Neuronal stem cell (in vitro differentiated cells): ENCODE measurements around the gene TBX2.

Experiments
- DNase-seq: peaks from one replicate; pipeline ENCODE4 v3.0.0-alpha.2; 2013; ENCODE audit warnings: low spot score
- H2AFZ ChIP-seq: one replicate; pipeline ENCODE4 v1.6.1; 2013; ENCODE audit warnings: mild to moderate bottlenecking, low read length, inconsistent platforms
- H2AK5ac ChIP-seq: 2 replicates; pipeline ENCODE4 v1.6.1; 2013; ENCODE audit warnings: low read depth, mild to moderate bottlenecking, inconsistent platforms, low read length, moderate library complexity, mixed read lengths
- H2BK120ac ChIP-seq: 2 replicates; pipeline ENCODE4 v1.6.1; 2013; ENCODE audit warnings: low read depth, mild to moderate bottlenecking, inconsistent platforms, low read length, moderate library complexity, mixed read lengths
- H2BK12ac ChIP-seq: one replicate; pipeline ENCODE4 v1.6.1; 2013; ENCODE audit warnings: low read length, inconsistent platforms
- H2BK15ac ChIP-seq: 2 replicates; pipeline ENCODE4 v1.6.1; 2013; ENCODE audit warnings: mild to moderate bottlenecking, low read length, inconsistent platforms, mixed read lengths
- H2BK5ac ChIP-seq: one replicate; pipeline ENCODE4 v1.6.1; 2013; ENCODE audit warnings: inconsistent platforms, mild to moderate bottlenecking, low read length, moderate library complexity
- H3K14ac ChIP-seq: one replicate; pipeline ENCODE4 v1.6.1; 2013; ENCODE audit warnings: low read length, inconsistent platforms
- H3K18ac ChIP-seq: 2 replicates; pipeline ENCODE4 v1.6.1; 2013; ENCODE audit warnings: low read length, inconsistent platforms
- H3K23ac ChIP-seq: 2 replicates; pipeline ENCODE4 v1.6.1; 2013; ENCODE audit warnings: low read depth, mild to moderate bottlenecking, mixed read lengths, low read length, inconsistent platforms; ENCODE audit not compliant: poor library complexity
- H3K27ac ChIP-seq: replicated peaks from 3 replicates; pipeline ENCODE4 v1.5.1; 2013; ENCODE audit warnings: low read length, inconsistent platforms
- H3K27me3 ChIP-seq, 3 experiments: 2 replicates each; pipeline ENCODE4 v1.6.1; 2013; ENCODE audit warnings: low read length in 3 of 3, mild to moderate bottlenecking in 2 of 3, inconsistent platforms in 1 of 3, low read depth in 1 of 3, mixed read lengths in 1 of 3, moderate library complexity in 1 of 3; ENCODE audit not compliant: control insufficient read depth in 3 of 3, insufficient read depth in 3 of 3
- H3K36me3 ChIP-seq, 2 donors: replicated peaks in 1 of 2; 2 replicates each; pipeline ENCODE4 v1.6.1; 2013; ENCODE audit warnings: low read length in 2 of 2; ENCODE audit not compliant: control insufficient read depth in 2 of 2, insufficient read depth in 2 of 2
- H3K4ac ChIP-seq: 2 replicates; pipeline ENCODE4 v1.6.1; 2013; ENCODE audit warnings: inconsistent platforms, mild to moderate bottlenecking, low read length, moderate library complexity
- H3K4me1 ChIP-seq, 2 donors: 1 replicate in 1 of 2; 2 replicates in 1 of 2; pipeline ENCODE4 v1.6.1; 2013; ENCODE audit warnings: low read length in 2 of 2, low read depth in 1 of 2; ENCODE audit not compliant: control insufficient read depth in 2 of 2, insufficient read depth in 1 of 2
- H3K4me2 ChIP-seq: one replicate; pipeline ENCODE4 v1.6.1; 2013; ENCODE audit warnings: mild to moderate bottlenecking, low read length, inconsistent platforms; ENCODE audit not compliant: insufficient read depth, poor library complexity, severe bottlenecking
- H3K4me3 ChIP-seq, 2 donors: 2 replicates each; pipeline ENCODE4 v1.5.1; 2013; ENCODE audit warnings: low read length in 2 of 2, mild to moderate bottlenecking in 2 of 2, inconsistent platforms in 1 of 2, moderate library complexity in 1 of 2
- H3K79me1 ChIP-seq: one replicate; pipeline ENCODE4 v1.6.1; 2013; ENCODE audit warnings: low read depth, mild to moderate bottlenecking, inconsistent platforms, low read length, moderate library complexity
- H3K9ac ChIP-seq: one replicate; pipeline ENCODE4 v1.6.1; 2013; ENCODE audit warnings: mild to moderate bottlenecking, low read depth, low read length, inconsistent platforms; ENCODE audit not compliant: poor library complexity
- H3K9me3 ChIP-seq, 2 donors: replicated peaks in 1 of 2; 2 replicates each; pipeline versions ENCODE3 to v1.6.1; 2013; ENCODE audit warnings: low read length in 2 of 2, mild to moderate bottlenecking in 2 of 2, inconsistent platforms in 1 of 2, low read depth in 1 of 2, mixed read lengths in 1 of 2, moderate library complexity in 1 of 2; ENCODE audit not compliant: control insufficient read depth in 2 of 2, insufficient read depth in 1 of 2
- H4K8ac ChIP-seq: one replicate; pipeline ENCODE4 v1.6.1; 2013; ENCODE audit warnings: low read depth, mild to moderate bottlenecking, inconsistent platforms, low read length, moderate library complexity
- H4K91ac ChIP-seq: one replicate; pipeline ENCODE4 v1.6.1; 2013; ENCODE audit warnings: low read length, low read depth, mild to moderate bottlenecking, inconsistent platforms; ENCODE audit not compliant: poor library complexity
- WGBS, 2 donors: extraction: QIAGEN DNeasy Blood & Tissue Kit; methylation state at CpG; one replicate each; pipeline ENCODE4 v1.1.7; 2013; ENCODE audit warnings: missing lambda C conversion rate in 2 of 2, mixed read lengths in 1 of 2; ENCODE audit not compliant: insufficient read length in 2 of 2, insufficient replicate concordance in 1 of 2; ENCODE audit errors: extremely low coverage in 2 of 2; 5-methylcytosine and 5-hydroxymethylcytosine counted together

Gene TBX2

GRCh38 chr17:61366715-61367413 lies 32.8 kb upstream of the TBX2 start:
- Histone ChIP-seq H4K8ac (no peak overlapping the region), H2AFZ (no peak overlapping the region), H2BK120ac (no peak overlapping the region), H3K4me1 (peaks cover 6 to 14% of the 10 kb centered on the region in 2 donors), H2BK12ac (no peak overlapping the region), H3K79me1 (no peaks in the 10 kb centered on the region), H3K27me3 (no peaks in the 10 kb centered on the region), H3K18ac (no peak overlapping the region), H3K4me3 (no peak overlapping the region), H3K4me2 (no peak overlapping the region), H3K4ac (no peak overlapping the region), H3K9me3 (peaks cover 0 to 2% of the 10 kb centered on the region in 2 donors), H2AK5ac (no peak overlapping the region), H2BK5ac (no peak overlapping the region), H3K23ac (no peak overlapping the region), H3K27ac (no peak overlapping the region), H4K91ac (no peak overlapping the region), H3K9ac (no peak overlapping the region), H3K14ac (no peak overlapping the region), H2BK15ac (no peak overlapping the region), H3K36me3 (no peaks in the 10 kb centered on the region)
- no CpG with 5 or more reads among the region's 19 CpGs for WGBS, 2 donors
- DNase-seq = no peak

- H3K4ac ChIP-seq = peak overlapping the region; percentile 44
- H3K4me2 ChIP-seq = no peak overlapping the region
- no peaks in the 10 kb centered on the region for H3K79me1 ChIP-seq
- peak overlapping the region in 1 of 2 donors; percentile 42 for H3K4me3 ChIP-seq
- no CpG with 5 or more reads among the region's 27 CpGs for WGBS, 2 donors
- H3K18ac ChIP-seq = peak overlapping the region; percentile 60
- H4K8ac ChIP-seq = no peak overlapping the region
- H3K9ac ChIP-seq = no peak overlapping the region
- peak overlapping the region; percentile 59 for H3K23ac ChIP-seq
- no peak overlapping the region for H4K91ac ChIP-seq
- peak overlapping the region; percentile 42 for H2BK12ac ChIP-seq
- DNase-seq = no peak
- H2AFZ ChIP-seq = peak overlapping the region; percentile 69
- no peak overlapping the region for H2BK5ac ChIP-seq
- H3K36me3 ChIP-seq = no peaks in the 10 kb centered on the region
- no peaks in the 10 kb centered on the region for H3K27me3 ChIP-seq
- no peak overlapping the region for H3K27ac ChIP-seq
- peaks cover 6 to 14% of the 10 kb centered on the region in 2 donors for H3K4me1 ChIP-seq
- H2AK5ac ChIP-seq = peak overlapping the region; percentile 60
- peak overlapping the region; percentile 89 for H3K14ac ChIP-seq
- peaks cover 0 to 2% of the 10 kb centered on the region in 2 donors for H3K9me3 ChIP-seq
- H2BK120ac ChIP-seq = no peak overlapping the region
- peak overlapping the region; percentile 24 for H2BK15ac ChIP-seq
Observed at GRCh38 chr17:61368049-61368831, 31.4 kb upstream of the TBX2 start.

DNA sequence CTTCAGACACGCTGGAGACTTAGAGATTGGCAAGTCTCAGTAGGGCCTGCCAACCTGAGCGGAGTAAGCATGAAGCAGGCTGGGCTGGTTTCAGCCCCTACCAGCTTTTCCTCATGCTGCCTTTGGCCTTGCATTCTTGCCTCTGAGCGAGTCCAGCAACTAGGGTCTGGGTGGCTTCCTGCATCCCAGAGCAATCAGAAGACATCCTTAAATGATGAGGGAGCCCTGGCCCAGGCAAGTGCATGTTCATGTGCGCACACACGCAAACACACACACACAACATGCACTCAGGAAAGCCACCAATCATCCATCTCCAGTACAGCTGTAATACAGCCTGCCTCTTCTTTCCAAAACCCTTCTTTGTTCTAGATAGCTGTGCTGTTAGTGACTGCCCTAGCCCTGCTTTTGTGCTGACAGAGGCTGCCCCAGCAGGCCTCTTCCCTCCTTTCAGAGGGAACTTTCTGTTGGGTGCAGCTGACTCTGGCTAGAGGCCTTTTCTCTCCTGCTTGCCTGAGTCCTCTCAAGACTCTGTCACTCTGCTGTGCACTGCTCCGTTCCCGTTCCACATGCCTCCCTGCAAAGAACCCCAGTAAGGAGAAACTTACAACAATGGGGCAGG lies 30.7 kb upstream of the TBX2 start:
- peak overlapping the region; percentile 69 for H2AFZ ChIP-seq
- peak overlapping the region; percentile 11 for H3K27ac ChIP-seq
- WGBS, 2 donors = no CpG with 5 or more reads among the region's 7 CpGs
- no peak overlapping the region for H2BK5ac ChIP-seq
- no peak for DNase-seq
- H3K18ac ChIP-seq = peak overlapping the region; percentile 54
- no peak overlapping the region for H3K4me3 ChIP-seq
- H2BK120ac ChIP-seq = no peak overlapping the region
- H3K4me1 ChIP-seq = peaks cover 6 to 14% of the 10 kb centered on the region in 2 donors
- peaks cover 0 to 2% of the 10 kb centered on the region in 2 donors for H3K9me3 ChIP-seq
- H2BK12ac ChIP-seq = no peak overlapping the region
- H4K91ac ChIP-seq = no peak overlapping the region
- H3K36me3 ChIP-seq = no peaks in the 10 kb centered on the region
- no peak overlapping the region for H3K4ac ChIP-seq
- no peak overlapping the region for H4K8ac ChIP-seq
- no peaks in the 10 kb centered on the region for H3K79me1 ChIP-seq
- no peak overlapping the region for H2BK15ac ChIP-seq
- no peak overlapping the region for H3K14ac ChIP-seq
- no peak overlapping the region for H3K9ac ChIP-seq
- H3K27me3 ChIP-seq = no peaks in the 10 kb centered on the region
- no peak overlapping the region for H3K4me2 ChIP-seq
- H3K23ac ChIP-seq = no peak overlapping the region
- no peak overlapping the region for H2AK5ac ChIP-seq

DNA sequence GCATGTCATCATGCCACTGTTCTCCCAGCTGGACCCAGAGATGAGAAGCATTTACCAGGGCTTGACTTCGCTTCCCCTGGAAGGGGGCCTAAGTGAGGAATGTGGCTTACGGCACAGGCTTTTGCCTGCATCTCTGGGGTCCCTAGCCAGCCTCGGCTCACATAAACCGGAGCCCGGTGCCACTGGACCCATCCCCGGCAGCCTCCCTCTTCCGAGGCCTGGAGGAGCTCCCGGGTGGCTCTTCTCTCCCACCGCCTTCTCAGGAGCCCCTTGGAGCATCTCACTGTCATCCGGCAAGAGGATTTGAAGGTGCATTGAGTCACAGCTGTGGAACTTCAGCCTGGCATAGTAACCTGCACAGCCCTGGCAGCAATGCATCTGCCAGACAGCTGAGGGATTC lies 29.9 kb upstream of the TBX2 start:
- Histone ChIP-seq H3K4ac (no peak overlapping the region), H3K23ac (peak overlapping the region; percentile 6), H4K8ac (no peak overlapping the region), H3K79me1 (no peaks in the 10 kb centered on the region), H3K9me3 (peaks cover 0 to 2% of the 10 kb centered on the region in 2 donors), H2BK15ac (peak overlapping the region; percentile 35), H3K4me2 (no peak overlapping the region), H2BK12ac (no peak overlapping the region), H3K4me3 (no peak overlapping the region), H3K14ac (no peak overlapping the region), H3K4me1 (peaks cover 6 to 14% of the 10 kb centered on the region in 2 donors), H3K18ac (peak overlapping the region; percentile 45), H4K91ac (no peak overlapping the region), H3K36me3 (no peaks in the 10 kb centered on the region), H3K27me3 (no peaks in the 10 kb centered on the region), H2BK5ac (no peak overlapping the region), H2AK5ac (peak overlapping the region; percentile 3), H3K27ac (no peak overlapping the region), H2BK120ac (no peak overlapping the region), H3K9ac (no peak overlapping the region), H2AFZ (peak overlapping the region; percentile 69)
- DNase-seq = no peak
- WGBS, 2 donors = no CpG with 5 or more reads among the region's 10 CpGs
